Urinary bladder (tissue), 4 donors: ENCODE measurements around the gene RAPGEF3. TPM values are rescaled to one million over a fixed set of nuclear protein-coding genes. Genes with fewer than 3 reads are reported as not detected.

Experiments used
- DNase-seq: peaks from one replicate; pipeline ENCODE4 v3.0.0-alpha.2; 2015; ENCODE audit errors: extremely low spot score
- H3K27ac ChIP-seq: one replicate; pipeline ENCODE4 v1.5.1; 2013; ENCODE audit warnings: low read depth, mild to moderate bottlenecking, moderate library complexity
- H3K36me3 ChIP-seq: one replicate; pipeline ENCODE4 v1.6.1; 2013; ENCODE audit warnings: mild to moderate bottlenecking, moderate library complexity; ENCODE audit not compliant: insufficient read depth
- H3K4me1 ChIP-seq: one replicate; pipeline ENCODE4 v1.6.1; 2013; ENCODE audit warnings: mild to moderate bottlenecking, moderate library complexity; ENCODE audit not compliant: insufficient read depth
- H3K4me3 ChIP-seq: one replicate; pipeline ENCODE4 v1.5.1; 2013; ENCODE audit warnings: low read depth, low read length
- WGBS: extraction: QIAGEN DNeasy Blood & Tissue Kit; methylation state at CpG from one replicate; pipeline ENCODE4 v1.1.7; 2013; 5-methylcytosine and 5-hydroxymethylcytosine counted together
- polyA plus RNA-seq: library from polyadenylated mRNA; stranded (reverse); fragments of 200-250 nt; gene quantifications from one replicate; pipeline ENCODE4 v1.2.3, GENCODE V29; 2013
- total RNA-seq: library from RNA; depleted of rRNA; stranded (reverse); fragments of >200 nt; gene quantifications from one replicate; pipeline ENCODE4 v1.2.3, GENCODE V29; 2014
- donor health status: healthy with polysubstance abuse.
- donor health status: healthy.

The RAPGEF3 gene
- total and polyA plus RNA-seq, 2 donors = 17.2 to 38.7 TPM

DNA sequence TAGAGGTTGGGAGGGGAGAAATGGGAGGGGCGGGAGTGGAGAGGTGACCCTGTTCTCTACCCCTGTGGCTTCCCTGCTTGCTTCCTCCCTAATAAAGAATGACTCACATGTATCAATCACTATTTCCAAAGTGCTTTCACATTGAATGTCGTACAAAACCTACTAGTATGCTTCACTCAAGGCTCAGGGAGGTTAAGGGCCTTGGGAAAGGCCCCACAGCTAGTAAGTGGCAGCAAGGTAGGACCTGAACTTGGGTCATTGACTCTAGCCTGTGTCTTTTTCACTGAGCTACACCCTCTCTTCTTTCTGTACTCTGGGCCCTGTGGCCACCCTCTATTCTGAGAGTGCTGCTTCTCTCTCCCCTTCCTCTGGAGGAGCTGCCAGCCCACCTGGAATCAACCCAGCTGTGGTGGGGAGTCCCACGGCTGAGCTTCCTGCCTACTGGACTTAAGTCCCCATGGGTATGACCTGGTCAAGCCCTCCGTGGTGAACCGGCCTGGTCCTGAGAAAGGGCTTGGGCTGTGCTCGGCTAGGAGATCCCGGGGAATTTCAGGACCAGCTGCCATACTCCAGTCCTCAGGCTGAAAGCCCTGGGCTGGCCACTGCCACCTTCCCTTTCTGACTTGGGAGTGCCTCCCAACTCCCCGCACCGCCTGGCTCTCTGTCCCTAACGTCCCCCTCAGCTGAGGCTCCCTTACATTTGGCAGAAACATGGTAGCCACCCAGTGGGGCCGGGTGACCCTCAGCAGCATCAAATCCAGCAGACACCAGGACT is 27.4 kb upstream of the RAPGEF3 start:
- 82% methylated on average over 11 of the region's 11 CpGs for WGBS
- Histone ChIP-seq H3K4me1 (no peaks in the 10 kb centered on the region), H3K4me3 (no peak overlapping the region), H3K36me3 (peaks cover 15% of the 10 kb centered on the region), H3K27ac (no peak overlapping the region)
- DNase-seq = no peak

DNA sequence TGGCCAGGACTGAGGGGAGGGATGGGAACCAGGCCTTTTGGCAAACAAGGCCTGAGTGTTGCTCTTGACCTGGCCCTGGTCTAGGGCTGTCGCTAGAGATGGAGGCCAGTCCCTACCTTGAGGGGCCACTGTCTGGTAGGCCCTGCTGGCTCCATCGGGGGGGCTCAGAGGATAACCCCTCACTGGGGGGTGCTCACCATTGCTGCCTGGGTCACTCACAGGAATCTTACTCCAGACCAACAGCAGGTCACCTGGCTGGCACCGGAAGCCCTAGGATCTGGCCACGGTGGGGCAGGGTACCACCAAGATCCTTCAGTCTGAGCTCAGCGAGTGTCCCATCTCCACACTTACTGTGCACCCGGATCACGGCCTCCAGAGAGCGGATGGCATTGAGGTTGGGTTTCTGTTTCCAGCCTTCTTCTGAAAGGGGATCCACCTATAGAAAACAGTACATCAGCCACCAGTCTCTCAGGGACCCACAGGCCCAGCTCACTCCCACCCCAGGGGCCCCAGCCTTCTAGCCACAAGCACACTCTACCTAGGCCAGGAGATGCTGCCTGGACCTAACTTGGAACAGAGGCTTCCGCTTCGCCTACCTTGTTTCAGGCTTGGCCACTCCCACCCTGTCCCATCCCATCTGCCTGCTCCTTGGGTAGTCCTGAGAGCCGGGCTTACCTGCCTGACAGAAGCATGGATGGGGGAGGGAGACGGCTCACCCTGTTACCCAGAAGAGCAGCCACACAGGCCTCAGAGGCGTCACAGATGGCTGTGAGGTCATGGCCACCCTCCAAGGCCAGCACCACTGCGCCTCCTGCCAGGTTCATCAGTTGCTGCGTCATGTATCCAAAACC is 26.6 kb upstream of the RAPGEF3 start:
- Histone ChIP-seq H3K4me1 (no peaks in the 10 kb centered on the region), H3K27ac (no peak overlapping the region), H3K36me3 (peaks cover 15% of the 10 kb centered on the region), H3K4me3 (no peak overlapping the region)
- WGBS = 84% methylated on average over 15 of the region's 15 CpGs
- no peak for DNase-seq

DNA sequence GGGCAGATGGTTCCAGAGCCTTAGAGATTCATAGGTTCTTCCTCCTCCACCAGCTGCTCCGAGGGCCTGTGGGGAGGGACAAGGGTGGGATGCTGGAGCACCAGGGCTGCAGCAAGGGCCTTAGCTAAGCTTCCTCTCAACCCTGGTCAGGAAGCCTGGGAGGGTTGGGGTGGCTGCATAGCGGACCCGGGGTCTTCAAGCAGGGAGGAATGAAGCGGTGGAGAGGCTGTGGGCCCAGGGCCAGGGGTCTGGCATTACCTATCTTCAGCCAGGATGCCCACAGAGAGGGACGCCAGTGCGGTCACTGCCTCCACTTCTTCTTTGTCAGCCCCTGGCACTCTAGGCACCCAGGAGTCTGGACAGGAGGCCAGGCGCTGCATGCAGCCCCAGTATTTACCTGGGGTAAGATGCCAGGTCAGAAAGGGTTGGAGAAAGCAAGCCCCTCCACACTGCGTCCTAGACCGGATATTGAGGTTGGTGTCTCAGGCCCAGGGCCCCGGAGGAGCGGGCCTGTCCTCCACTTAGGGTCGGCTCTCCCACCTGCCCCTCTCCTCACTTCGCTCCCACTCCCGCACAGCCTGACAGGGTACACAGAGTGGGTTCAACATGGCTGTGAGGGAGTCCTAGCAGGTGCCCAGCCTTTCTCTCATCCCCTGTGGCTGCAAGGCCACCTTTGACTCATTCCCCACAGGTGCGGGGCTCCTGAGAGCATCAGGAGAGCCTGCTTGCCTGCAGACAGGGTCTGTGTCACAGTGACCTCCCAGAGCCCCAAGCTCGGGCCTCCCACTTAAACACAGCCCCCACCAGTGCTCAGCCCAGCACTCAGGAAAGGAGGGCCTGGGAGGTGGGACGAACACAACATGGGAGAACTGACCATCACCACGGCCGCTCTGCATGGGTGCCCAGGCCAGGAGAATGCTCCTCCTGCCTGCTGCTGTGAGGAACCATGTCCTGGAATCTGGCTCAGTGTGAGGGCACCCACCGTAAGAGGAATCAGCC is 25.4 kb upstream of the RAPGEF3 start:
- Histone ChIP-seq H3K4me1 (no peaks in the 10 kb centered on the region), H3K36me3 (peaks cover 15% of the 10 kb centered on the region), H3K4me3 (no peak overlapping the region), H3K27ac (no peak overlapping the region)
- 84% methylated on average over 20 of the region's 20 CpGs for WGBS
- DNase-seq = no peak

DNA sequence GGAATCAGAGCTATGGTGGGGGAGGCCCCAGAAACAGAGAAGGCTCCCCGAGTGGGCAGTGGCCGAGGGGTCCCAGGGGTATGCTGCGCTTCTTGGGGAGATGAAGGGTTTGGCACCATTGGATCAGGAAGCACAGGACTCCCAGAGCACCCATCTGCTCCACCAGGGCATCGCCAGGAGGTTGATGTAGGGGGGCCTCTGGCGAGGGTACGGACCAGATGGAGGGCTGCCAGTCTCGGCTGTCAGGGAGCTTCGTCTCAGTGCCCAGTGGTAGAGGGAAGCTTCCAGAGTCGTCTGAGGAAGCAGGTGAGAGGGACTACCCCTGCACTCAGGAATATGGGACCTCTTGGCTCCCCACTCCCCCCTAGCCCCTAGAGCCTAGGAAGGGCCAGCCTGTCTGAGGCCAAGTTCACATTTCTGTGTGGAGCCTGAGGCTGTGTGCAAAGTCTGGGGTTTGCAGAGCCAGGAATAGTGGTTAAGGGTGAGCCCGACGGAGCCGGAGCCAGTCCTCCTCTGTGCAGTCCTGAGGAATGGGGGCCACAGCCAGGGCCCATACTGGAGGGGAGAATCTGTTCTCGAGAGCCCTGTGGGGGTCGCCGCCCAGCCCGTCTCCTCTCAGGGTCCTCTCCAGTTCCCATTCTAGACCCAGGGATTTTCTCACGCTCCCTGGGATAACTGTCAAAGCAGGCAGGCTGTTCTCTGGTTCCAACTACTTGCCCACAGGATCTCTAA is 24.5 kb upstream of the RAPGEF3 start:
- Histone ChIP-seq H3K4me3 (no peak overlapping the region), H3K36me3 (peaks cover 15% of the 10 kb centered on the region), H3K4me1 (no peaks in the 10 kb centered on the region), H3K27ac (peak overlapping the region; percentile 81)
- no peak for DNase-seq
- 66% methylated on average over 17 of the region's 17 CpGs for WGBS

DNA sequence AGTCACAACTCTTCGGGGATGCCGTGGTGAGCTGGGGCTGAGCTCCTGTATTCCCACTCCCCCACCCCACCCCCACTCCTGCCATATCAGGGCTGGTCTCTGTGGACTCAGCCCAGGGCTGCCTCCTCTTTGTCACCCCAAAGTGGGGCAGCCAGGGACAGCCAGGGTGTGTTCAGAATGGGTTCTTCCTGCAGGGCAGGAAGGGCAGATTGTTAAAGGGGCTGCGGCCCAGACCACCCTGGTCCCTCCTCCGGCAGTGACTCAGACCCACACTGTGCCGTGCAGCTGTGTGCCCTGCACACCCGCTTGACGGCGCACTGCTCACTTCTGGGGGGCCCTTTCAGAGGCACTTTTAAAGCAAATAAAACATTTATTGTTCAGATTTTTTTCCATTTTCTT is 23.7 kb upstream of the RAPGEF3 start:
- no peak overlapping the region for H3K4me3 ChIP-seq
- no peak for DNase-seq
- no peaks in the 10 kb centered on the region for H3K4me1 ChIP-seq
- H3K27ac ChIP-seq = peak overlapping the region; percentile 38
- peaks cover 15% of the 10 kb centered on the region for H3K36me3 ChIP-seq
- 68% methylated on average over 8 of the region's 8 CpGs for WGBS

DNA sequence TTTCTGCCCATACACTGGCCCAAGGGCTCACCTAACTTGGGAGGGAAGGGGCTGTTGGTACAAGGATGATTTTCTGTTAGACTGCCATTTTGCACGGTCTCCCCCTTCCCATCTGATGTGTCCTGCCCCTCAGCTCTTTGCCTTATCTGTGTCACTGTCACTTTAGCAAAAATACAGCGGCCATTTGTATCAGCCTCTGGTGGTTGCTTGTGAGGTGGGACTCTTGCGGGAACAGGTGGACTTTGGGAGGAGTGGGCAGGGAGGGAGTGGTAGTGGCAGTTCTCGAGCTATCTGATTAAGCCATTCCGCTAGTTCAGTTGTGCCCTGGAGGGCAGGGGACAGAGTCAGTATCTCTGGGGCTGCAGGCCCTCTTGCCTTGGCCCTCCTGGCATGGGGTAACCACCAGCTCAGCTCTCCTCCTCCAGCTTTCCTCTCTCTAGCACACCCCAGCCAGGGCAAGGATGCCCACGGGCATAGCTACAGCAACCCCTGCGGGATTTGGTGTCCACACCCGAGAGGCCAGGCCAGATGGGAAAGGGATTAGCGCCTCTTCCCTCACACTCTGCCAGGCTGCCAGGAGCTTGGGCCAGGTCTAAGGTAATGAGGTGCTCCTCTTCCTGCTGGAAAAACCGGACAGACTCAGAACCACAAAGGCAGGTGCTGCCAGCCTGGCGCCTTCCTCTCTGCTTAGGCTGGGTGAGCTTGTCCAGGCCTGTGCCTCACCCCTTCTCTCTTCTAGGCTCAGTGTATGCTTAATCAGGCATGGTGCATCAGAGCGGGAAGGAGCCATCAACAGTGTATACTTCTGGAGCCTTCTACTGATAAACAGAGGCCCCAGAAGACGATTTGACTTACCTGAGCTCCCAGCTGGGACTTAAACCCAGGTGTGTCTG is 23.0 kb upstream of the RAPGEF3 start:
- Histone ChIP-seq H3K4me1 (no peaks in the 10 kb centered on the region), H3K36me3 (peaks cover 15% of the 10 kb centered on the region), H3K4me3 (no peak overlapping the region), H3K27ac (peak overlapping the region; percentile 64)
- 66% methylated on average over 13 of the region's 13 CpGs for WGBS
- no peak for DNase-seq

DNA sequence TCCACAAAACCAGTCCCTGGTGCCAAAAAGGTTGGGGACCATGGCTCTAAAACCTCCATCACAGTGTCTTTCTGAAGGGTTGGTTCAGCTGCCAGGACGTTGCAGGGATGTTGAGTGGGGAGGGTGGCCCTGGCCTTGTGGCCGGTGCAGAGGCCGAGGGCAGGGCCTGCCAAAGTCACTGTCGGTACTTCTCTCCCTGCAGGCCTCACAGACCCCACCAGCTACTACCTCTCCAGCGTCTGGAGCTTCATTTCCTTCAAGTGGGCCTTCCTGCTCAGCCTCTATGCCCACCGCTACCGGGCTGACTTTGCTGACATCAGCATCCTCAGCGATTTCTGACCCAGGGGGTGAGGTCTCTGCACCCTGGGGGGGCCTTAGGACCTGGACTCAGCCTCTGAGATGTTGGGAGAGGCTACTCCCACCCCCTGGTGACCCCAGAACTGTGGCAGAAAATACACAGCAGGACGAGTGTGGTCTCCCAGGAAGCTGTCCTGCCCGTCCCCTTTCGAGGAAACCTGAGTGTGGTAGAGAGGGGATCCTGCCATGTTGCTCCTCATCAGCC is 21.3 kb upstream of the RAPGEF3 start:
- no peak overlapping the region for H3K4me3 ChIP-seq
- WGBS = 67% methylated on average over 11 of the region's 11 CpGs
- no peaks in the 10 kb centered on the region for H3K4me1 ChIP-seq
- DNase-seq = no peak
- H3K27ac ChIP-seq = no peak overlapping the region
- peaks cover 11% of the 10 kb centered on the region for H3K36me3 ChIP-seq

DNA sequence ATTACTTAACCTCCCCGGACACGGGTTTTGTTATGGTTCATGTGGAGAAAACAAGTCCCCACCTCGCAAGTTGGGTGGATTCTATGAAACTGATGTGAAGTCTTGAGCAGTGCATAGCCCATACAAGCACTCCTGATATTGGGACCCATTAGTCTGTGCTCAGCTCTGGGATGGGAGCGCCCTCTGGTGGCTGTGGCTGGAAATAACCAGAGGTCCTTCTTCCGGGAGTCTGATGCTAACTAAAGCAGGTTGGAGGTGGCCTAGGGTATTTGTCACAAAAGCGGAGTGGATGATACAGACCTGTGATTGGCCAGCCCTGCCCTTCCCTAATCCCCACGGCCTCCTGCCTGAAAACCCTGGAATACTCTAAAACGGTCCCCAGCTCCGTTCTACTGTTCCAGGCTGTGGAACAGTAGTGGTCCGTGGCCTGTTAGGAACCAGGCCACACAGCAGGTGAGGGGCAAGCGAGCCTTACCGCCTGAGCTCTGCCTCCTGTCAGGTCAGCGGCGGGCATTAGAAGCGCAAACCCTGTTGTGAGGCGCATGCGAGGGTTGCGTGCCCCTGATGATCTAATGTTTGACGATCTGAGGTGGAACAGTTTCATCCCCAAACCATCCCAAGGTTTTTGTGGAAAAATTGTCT is 20.7 kb upstream of the RAPGEF3 start:
- no peaks in the 10 kb centered on the region for H3K4me1 ChIP-seq
- DNase-seq = peak; percentile 83
- 27% methylated on average over 19 of the region's 19 CpGs for WGBS
- H3K27ac ChIP-seq = no peak overlapping the region
- H3K4me3 ChIP-seq = no peak overlapping the region
- peaks cover 6% of the 10 kb centered on the region for H3K36me3 ChIP-seq

DNA sequence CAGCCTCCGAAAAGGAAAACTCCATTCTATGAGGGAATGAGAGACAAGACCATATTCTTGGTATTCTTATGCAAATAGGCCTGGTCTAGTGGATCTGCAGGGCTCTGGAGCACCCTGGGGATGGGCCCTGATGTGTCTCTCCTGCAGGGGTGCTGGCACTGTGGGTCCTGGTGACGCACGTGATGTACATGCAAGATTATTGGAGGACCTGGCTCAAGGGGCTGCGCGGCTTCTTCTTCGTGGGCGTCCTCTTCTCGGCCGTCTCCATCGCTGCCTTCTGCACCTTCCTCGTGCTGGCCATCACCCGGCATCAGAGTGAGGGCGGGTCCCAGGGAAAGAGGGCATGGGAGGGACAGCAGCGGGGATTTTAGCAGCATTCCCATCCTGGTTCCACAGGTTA is 20.2 kb upstream of the RAPGEF3 start:
- H3K27ac ChIP-seq = no peak overlapping the region
- WGBS = 36% methylated on average over 14 of the region's 14 CpGs
- H3K4me1 ChIP-seq = no peaks in the 10 kb centered on the region
- H3K36me3 ChIP-seq = peaks cover 2% of the 10 kb centered on the region
- no peak overlapping the region for H3K4me3 ChIP-seq
- no peak for DNase-seq

DNA sequence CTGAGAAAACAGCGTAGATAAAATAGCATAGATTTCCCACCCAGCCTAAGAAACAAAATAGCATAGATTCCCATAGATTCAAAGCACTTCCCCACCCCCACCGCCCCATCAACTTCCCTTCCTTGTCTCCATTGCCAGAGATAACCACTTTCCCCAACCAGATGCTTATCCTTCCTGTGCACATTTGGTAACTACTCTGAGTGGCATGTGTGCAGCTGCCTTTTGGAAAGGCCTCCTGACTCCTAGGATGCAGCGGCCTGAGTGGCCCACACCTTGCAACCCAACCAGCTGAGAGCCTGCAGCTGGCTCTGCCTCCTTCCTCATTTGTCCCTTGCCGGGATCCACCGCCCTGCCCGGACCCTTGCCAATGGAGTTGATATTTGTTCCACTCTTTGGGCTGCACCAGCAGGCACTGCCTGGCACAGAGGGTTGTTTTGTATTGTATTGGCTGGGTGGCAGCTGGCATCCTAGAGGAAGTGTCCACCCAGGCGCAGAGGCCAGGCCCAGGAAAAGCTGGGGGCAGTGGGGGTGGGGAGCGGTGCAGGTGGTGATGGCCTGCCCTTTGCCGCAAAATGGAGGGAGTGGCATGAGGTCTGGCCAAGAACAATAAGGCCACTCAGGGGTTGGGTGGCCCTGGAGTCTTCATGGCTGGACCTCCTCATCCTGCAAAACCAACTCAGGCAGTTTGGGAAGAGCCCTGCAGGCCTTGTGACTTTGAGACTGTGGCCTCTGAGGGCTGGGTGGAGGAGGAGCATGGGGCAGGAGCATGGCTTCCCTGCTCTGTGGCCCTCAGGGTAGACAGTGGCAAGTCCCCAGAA is 19.3 kb upstream of the RAPGEF3 start:
- no peak for DNase-seq
- H3K4me3 ChIP-seq = no peak overlapping the region
- WGBS = 71% methylated on average over 9 of the region's 9 CpGs
- no peaks in the 10 kb centered on the region for H3K4me1 ChIP-seq
- H3K27ac ChIP-seq = no peak overlapping the region
- H3K36me3 ChIP-seq = no peaks in the 10 kb centered on the region

DNA sequence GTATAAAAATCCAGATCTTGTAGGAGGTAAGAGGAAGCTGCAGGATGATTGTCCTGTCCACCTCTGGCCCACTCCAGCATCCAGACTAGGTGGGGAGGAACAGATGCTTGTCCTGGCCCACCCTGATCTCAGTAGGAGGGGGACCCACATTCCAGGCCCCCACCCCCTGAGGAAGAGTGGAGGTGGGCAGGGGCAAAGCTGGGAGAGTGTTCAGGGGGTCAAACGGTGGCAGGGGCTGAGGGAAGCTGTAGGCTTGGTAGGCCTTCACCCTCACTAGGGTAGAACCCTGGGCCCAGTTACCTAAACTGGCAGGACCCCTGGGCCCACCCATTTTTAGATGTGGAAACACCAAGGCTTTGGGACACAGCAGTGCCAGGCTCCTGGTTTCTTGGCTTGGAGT is 18.5 kb upstream of the RAPGEF3 start:
- H3K4me3 ChIP-seq = no peak overlapping the region

More for the DNA sequence above, 18.5 kb upstream of the RAPGEF3 start:
- H3K36me3 ChIP-seq = no peaks in the 10 kb centered on the region
- H3K27ac ChIP-seq = no peak overlapping the region
- no peaks in the 10 kb centered on the region for H3K4me1 ChIP-seq
- 50% methylated on average over 1 of the region's 1 CpG for WGBS
- no peak for DNase-seq
